ENCODE measurements around the gene CNKSR3.
A peak's percentile ranks its signal among the peaks of the same experiment; 100 is the strongest.

CNKSR3 gene

DNA sequence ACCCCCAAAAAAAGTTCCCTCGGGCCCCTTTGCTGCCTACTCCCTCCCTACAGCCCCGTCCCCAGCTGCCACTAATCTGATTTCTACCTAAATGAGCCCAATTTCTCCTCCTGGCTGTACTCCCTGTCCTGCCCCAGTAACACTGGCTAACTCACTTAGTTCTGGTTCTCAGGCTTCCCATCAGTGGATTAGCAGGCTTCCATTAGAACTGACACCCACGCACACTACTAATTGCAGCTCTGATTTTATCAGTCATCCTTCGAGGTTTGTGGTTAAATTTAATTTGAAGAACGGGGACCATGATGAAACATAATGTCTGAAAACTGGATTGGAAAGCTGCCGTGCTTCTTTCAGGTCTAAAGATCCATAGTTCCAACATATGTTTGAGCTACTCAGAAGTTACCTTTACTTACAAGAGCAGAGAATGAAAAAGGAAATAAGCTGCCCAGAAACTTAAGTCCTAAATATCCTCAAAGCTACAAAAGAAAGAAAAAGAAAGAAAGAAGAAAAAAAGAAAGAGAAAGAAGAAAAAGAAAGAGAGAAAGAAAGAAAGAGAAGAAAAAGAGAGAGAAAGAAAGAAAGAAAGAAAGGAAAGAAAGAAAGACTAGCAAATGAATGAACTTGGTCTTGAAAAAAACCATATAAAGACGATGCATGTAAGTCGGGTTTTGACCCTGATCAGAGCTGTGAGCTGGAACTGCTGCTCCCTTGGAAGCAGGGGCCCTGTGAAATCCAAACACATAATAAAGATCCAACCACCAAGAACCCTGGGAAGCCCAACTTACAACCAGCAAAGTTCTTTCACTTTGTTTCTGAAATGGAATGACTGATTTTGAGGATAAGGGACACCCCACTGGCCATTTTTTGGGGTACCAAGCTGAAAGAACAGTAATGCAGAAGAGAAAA is 51.7 kb downstream of the CNKSR3 start:
- no peak for DNase-seq (ENCODE audit: low read depth)
- no peak overlapping the region for H3K4me3 ChIP-seq (ENCODE audit: low read depth, low read length)
- TF ChIP-seq, protein P1, sequence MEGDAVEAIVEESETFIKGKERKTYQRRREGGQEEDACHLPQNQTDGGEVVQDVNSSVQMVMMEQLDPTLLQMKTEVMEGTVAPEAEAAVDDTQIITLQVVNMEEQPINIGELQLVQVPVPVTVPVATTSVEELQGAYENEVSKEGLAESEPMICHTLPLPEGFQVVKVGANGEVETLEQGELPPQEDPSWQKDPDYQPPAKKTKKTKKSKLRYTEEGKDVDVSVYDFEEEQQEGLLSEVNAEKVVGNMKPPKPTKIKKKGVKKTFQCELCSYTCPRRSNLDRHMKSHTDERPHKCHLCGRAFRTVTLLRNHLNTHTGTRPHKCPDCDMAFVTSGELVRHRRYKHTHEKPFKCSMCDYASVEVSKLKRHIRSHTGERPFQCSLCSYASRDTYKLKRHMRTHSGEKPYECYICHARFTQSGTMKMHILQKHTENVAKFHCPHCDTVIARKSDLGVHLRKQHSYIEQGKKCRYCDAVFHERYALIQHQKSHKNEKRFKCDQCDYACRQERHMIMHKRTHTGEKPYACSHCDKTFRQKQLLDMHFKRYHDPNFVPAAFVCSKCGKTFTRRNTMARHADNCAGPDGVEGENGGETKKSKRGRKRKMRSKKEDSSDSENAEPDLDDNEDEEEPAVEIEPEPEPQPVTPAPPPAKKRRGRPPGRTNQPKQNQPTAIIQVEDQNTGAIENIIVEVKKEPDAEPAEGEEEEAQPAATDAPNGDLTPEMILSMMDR (conservative IDR thresholded peaks at IDR 0.05; ENCODE audit: low read depth, low read length): no peak

DNA sequence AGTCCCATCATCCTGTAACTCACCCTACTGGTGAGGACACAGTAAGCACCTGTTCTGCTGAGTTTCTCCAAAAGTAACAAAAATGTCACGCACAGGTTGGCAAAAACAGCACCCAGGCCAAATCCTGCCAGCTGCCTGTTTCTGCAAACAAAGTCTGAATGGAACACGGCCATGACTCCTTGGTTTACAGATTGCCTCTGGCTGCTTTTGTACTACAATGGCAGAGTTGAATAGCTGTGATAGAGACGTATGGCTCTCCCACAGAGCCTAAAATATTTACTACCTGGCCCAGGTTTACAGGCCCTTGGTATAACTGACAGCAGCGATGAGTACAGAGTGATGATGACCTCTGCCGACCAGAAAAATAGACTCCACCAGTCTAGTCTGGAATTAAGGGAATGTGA is 52.6 kb downstream of the CNKSR3 start:
- H3K4me3 ChIP-seq (ENCODE audit: low read depth, low read length): no peak overlapping the region
- no peak for DNase-seq (ENCODE audit: low read depth)
- TF ChIP-seq, protein P1 (conservative IDR thresholded peaks at IDR 0.05; ENCODE audit: low read depth, low read length): no peak

DNA sequence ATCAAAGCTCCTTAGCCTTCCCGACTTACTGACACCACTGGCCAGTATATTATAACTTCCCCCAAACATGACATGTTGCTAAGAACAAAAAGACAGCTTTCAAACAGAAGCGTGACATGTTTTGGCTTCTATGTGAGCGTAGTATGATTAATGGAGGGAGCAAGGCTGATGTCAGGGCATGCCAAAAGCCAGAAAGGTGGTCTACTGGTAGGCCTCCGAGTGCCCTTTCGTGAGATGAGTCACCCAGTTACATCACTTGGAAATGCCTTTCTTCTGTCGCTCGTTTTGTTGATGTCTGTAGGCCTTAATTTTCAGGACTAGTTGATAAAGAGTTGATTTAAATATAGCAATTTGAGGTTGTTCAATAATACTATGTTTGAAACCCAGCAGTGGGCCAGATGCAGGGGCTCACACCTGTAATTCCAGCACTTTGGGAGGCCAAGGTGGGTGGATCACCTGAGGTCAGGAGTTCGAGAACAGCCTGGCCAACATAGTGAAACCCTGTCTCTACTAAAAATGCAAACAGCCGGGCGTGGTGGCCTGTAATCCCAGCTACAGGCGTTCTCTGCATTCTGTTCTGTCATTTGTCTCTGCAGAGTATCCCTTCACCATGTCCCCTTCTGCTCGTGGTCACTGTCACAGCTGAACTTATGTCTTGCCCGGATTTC is 53.3 kb downstream of the CNKSR3 start:
- TF ChIP-seq, protein P1 (conservative IDR thresholded peaks at IDR 0.05; ENCODE audit: low read depth, low read length): no peak
- no peak overlapping the region for H3K4me3 ChIP-seq (ENCODE audit: low read depth, low read length)
- peak; percentile 65 for DNase-seq (ENCODE audit: low read depth)

DNA sequence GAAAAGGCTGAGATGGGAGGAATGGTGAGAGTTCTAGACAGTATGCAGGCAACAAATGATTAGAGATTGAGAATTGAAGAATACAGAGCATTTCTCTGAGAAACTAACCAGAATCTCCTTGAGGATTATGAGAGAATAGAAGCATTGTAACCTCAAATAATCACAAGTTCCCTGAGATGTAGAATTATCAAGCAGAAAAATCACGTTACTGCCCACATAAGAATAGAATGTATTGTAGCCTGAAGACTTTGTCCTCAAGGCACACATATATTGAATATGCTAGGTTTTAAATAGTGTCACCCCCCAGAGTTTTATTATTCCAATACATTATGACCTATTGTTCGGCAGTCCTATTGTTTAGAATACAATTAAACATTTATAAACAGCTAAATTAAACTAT is 57.2 kb downstream of the CNKSR3 start:
- TF ChIP-seq, protein P1 (conservative IDR thresholded peaks at IDR 0.05; ENCODE audit: low read depth, low read length): no peak
- DNase-seq (ENCODE audit: low read depth): no peak
- H3K4me3 ChIP-seq (ENCODE audit: low read depth, low read length): no peak overlapping the region

DNA sequence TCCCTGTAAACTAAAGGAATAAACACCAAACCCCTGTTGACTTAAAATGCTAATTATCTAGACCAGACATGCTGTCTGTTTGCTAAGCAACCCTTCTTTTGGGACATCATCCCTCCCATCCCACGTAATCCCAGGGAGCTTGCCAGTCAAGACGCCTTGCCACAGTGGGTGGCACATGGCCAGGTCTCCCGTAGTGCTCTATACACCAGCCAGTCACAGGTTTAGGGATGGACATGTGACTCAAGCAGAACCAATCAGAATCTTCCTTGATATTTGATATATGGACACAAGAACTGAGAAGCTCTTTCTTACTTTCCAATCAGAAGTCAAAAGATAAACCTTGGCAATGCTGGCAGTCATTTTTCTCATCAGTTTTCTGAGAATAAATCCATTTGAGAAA is 60.0 kb downstream of the CNKSR3 start:
- TF ChIP-seq, protein P1 (conservative IDR thresholded peaks at IDR 0.05; ENCODE audit: low read depth, low read length): no peak
- H3K4me3 ChIP-seq (ENCODE audit: low read depth, low read length): no peak overlapping the region
- DNase-seq (ENCODE audit: low read depth): no peak

DNA sequence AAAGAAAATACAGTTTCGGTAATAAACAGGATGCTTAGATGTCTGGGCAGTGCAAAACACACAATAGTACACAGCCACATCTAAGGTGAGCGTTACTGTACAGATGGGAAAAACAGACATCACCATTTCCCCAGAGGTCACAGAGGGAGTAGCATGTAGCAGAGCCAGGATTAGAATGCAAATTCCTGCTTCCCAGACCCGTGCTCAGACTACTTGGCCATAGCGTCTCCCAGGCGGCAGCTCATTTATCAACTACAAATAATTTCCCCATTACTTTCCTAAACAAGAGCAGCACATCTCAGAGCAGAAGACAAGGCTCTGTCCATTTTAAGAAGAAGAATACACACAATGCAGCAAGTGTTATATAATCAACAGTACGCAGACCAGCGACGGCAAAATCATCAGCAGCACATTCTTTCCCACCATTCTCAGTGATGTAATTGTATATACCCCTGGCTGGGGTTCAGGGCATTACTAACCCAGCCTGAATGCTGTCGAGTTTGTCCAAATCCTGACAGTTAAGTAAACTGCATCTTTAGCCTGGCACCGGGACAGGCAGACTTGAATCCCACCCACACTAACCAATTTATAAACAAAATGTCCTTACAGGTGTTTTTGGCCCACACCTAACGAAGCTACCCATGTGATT is 61.9 kb downstream of the CNKSR3 start:
- DNase-seq (ENCODE audit: low read depth): peak; percentile 88
- TF ChIP-seq, protein P1 (conservative IDR thresholded peaks at IDR 0.05; ENCODE audit: low read depth, low read length): peak; percentile 22
- no peak overlapping the region for H3K4me3 ChIP-seq (ENCODE audit: low read depth, low read length)
